Measurements from ENCODE around the gene OR7D4. TPM values are rescaled to one million over a fixed set of nuclear protein-coding genes. Genes with fewer than 3 reads are reported as not detected.

Gene OR7D4
- total RNA-seq, 1 experiment from 2014 or later, result not detected

DNA sequence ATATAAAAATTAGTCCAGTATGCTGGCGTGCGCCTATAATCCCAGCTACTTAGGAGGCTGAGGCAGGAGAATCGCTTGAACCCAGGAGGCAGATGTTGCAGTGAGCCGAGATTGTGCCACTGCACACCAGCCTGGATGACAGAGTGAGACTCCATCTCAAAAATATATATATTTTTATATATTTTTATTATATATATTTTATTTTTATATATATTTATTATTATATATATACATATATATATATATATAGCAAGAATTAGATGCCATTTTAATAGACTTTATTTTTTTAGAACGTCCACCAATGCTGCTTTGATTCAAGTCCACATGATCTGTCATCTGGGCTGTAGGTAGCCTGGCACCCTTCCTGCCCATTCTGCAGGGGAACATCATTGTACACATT, 44.1 kb downstream of the OR7D4 start:
- no peaks in the 10 kb centered on the region for H3K36me3 Mint-ChIP-seq (ENCODE audit: insufficient read depth, unreplicated experiment)
- ChIA-PET POLR2A (no interaction called here), CTCF (interaction anchor here (0.6 kb wide), 1 partner anchor 251 kb away, joined by 3 read pairs; no protein-coding TSS in a partner anchor)
- H3K9me3 Mint-ChIP-seq (ENCODE audit: unreplicated experiment), result peaks cover 15% of the 10 kb centered on the region
- no peaks in the 10 kb centered on the region for H3K4me1 Mint-ChIP-seq (ENCODE audit: insufficient read depth, unreplicated experiment)
- TF ChIP-seq, protein P1, sequence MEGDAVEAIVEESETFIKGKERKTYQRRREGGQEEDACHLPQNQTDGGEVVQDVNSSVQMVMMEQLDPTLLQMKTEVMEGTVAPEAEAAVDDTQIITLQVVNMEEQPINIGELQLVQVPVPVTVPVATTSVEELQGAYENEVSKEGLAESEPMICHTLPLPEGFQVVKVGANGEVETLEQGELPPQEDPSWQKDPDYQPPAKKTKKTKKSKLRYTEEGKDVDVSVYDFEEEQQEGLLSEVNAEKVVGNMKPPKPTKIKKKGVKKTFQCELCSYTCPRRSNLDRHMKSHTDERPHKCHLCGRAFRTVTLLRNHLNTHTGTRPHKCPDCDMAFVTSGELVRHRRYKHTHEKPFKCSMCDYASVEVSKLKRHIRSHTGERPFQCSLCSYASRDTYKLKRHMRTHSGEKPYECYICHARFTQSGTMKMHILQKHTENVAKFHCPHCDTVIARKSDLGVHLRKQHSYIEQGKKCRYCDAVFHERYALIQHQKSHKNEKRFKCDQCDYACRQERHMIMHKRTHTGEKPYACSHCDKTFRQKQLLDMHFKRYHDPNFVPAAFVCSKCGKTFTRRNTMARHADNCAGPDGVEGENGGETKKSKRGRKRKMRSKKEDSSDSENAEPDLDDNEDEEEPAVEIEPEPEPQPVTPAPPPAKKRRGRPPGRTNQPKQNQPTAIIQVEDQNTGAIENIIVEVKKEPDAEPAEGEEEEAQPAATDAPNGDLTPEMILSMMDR (IDR thresholded peaks at IDR 0.05; ENCODE audit: unreplicated experiment), result no peak
- BruUV-seq (replicated peaks), result no TSS peak
- intact Hi-C loops (cut with micrococcal nuclease), result no loop called here
- H3K27me3 Mint-ChIP-seq (ENCODE audit: insufficient read depth, unreplicated experiment), result no peaks in the 10 kb centered on the region
- DNase-seq (ENCODE audit: unreplicated experiment), result no peak
- no peak overlapping the region for H3K4me3 Mint-ChIP-seq (ENCODE audit: unreplicated experiment)
- H3K27ac Mint-ChIP-seq (ENCODE audit: low read depth, unreplicated experiment), result no peak overlapping the region

DNA sequence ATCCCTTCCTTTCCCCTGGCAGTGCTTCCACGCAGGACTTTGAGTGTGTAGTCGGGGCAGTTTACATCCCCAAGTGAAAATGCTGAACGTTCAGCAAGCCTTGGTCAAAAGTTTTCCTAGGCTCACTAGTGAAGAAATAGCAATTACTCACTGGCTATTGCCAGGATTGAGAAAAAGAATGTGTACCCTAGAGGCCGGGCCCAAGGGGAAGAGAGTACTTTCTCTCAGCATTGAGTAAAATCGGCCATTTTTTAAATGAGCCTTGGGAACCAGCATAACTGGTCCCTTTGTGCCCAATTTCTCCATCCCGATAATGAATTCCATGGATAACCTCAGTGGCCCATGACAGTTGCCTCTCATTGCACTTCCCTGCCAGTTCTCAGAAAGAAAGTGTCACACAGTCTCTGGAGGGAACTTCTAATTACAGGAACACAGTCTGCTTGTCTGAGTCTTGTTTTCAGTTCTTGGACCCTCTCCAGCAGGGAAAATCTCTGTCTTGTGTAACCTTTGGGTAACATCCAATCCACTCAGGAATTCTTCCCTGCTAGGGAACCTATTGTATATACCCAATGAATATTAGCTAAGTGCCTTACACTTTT, 47.9 kb downstream of the OR7D4 start:
- POLR2A ChIA-PET, result interaction anchor here (0.6 kb wide), 1 partner anchor 45 kb away, joined by 3 read pairs; no protein-coding TSS in a partner anchor

DNA sequence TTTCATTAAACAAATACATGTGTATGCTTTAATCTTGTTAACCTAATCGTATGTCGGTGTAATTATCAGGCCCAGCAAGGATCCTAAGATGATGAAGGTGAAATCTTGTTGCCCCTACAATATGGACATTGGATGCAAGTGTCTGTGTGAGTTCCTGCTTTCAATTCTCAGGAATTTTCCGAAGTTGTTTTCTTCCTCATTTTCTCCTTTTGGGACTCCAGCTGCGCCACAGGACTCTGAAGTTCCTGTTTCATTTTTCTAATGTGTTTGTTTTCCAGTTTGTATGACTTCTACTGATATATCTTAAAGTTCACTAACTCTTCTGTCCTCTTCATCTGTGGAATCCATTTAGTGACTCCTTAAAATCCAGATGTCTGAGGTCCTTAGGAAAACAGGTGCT, 52.5 kb downstream of the OR7D4 start:
- Mint-ChIP-seq H3K4me1 (ENCODE audit: insufficient read depth, unreplicated experiment) (no peaks in the 10 kb centered on the region), H3K27me3 (ENCODE audit: insufficient read depth, unreplicated experiment) (no peaks in the 10 kb centered on the region), H3K36me3 (ENCODE audit: insufficient read depth, unreplicated experiment) (peaks cover 56% of the 10 kb centered on the region), H3K27ac (ENCODE audit: low read depth, unreplicated experiment) (no peak overlapping the region), H3K4me3 (ENCODE audit: unreplicated experiment) (no peak overlapping the region), H3K9me3 (ENCODE audit: unreplicated experiment) (peaks cover 20% of the 10 kb centered on the region)
- POLR2A ChIA-PET, result interaction anchor here (1.4 kb wide), 1 partner anchor 10 kb away, joined by 6 read pairs; no protein-coding TSS in a partner anchor
- CTCF ChIA-PET, result no interaction called here
- BruUV-seq (replicated peaks), result no TSS peak
- no peak for DNase-seq (ENCODE audit: unreplicated experiment)
- TF ChIP-seq, protein P1 (IDR thresholded peaks at IDR 0.05; ENCODE audit: unreplicated experiment), result no peak
- intact Hi-C loops (cut with micrococcal nuclease), result no loop called here

More for the DNA sequence above, 47.9 kb downstream of the OR7D4 start:
- peaks cover 31% of the 10 kb centered on the region for H3K9me3 Mint-ChIP-seq (ENCODE audit: unreplicated experiment)
- intact Hi-C loops (cut with micrococcal nuclease), result no loop called here
- no peaks in the 10 kb centered on the region for H3K4me1 Mint-ChIP-seq (ENCODE audit: insufficient read depth, unreplicated experiment)
- CTCF ChIA-PET, result interaction anchor here (0.6 to 0.7 kb wide), 2 partner anchors 9 to 20 kb away, joined by 3 read pairs; no protein-coding TSS in a partner anchor
- H3K27ac Mint-ChIP-seq (ENCODE audit: low read depth, unreplicated experiment), result no peak overlapping the region
- no peak for DNase-seq (ENCODE audit: unreplicated experiment)
- TF ChIP-seq, protein P1 (IDR thresholded peaks at IDR 0.05; ENCODE audit: unreplicated experiment), result no peak
- H3K36me3 Mint-ChIP-seq (ENCODE audit: insufficient read depth, unreplicated experiment), result peaks cover 9% of the 10 kb centered on the region
- no peaks in the 10 kb centered on the region for H3K27me3 Mint-ChIP-seq (ENCODE audit: insufficient read depth, unreplicated experiment)
- H3K4me3 Mint-ChIP-seq (ENCODE audit: unreplicated experiment), result no peak overlapping the region
- BruUV-seq (replicated peaks), result no TSS peak

DNA sequence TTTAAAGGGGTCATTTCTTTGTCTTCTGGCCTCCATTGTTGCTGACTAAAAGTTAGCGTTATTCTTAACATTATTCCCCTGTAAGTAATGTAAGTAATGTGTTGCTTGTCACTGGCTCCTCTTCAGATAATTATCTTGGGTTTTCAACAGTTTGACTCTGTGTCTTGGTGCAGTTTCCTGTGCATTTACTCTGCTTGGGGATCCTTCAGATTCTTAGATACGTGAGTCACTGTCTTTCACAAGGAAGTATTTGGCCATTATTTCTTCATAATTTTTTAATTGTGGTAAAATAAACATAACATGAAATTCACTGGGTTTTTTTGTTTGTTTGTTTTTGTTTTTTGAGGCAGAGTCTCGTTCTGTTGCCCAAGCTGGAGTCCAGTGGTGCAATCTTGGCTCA, 54.1 kb downstream of the OR7D4 start:
- peaks cover 72% of the 10 kb centered on the region for H3K36me3 Mint-ChIP-seq (ENCODE audit: insufficient read depth, unreplicated experiment)
- intact Hi-C loops (cut with micrococcal nuclease), result no loop called here
- peaks cover 16% of the 10 kb centered on the region for H3K9me3 Mint-ChIP-seq (ENCODE audit: unreplicated experiment)
- no peak overlapping the region for H3K27ac Mint-ChIP-seq (ENCODE audit: low read depth, unreplicated experiment)
- H3K27me3 Mint-ChIP-seq (ENCODE audit: insufficient read depth, unreplicated experiment), result no peaks in the 10 kb centered on the region
- TF ChIP-seq, protein P1 (IDR thresholded peaks at IDR 0.05; ENCODE audit: unreplicated experiment), result no peak
- BruUV-seq (replicated peaks), result no TSS peak
- DNase-seq (ENCODE audit: unreplicated experiment), result no peak
- H3K4me1 Mint-ChIP-seq (ENCODE audit: insufficient read depth, unreplicated experiment), result no peaks in the 10 kb centered on the region
- ChIA-PET CTCF (no interaction called here), POLR2A (no interaction called here)
- no peak overlapping the region for H3K4me3 Mint-ChIP-seq (ENCODE audit: unreplicated experiment)
